ENCODE data around the gene SPATA31A5.
"Not testable (repeated sequence)": the region's sequence is repeated elsewhere in the genome, so short reads cannot be mapped to it uniquely, and the experiment has no call there.

SPATA31A5 gene

GRCh38 chr9:60914107-60914506 lies at the start of gene SPATA31A5:
Gene SPATA31A5 (plus strand): TSS chr9:60914407. CDS start chr9:60914436, 29 bp downstream.
- CTCF ChIA-PET; POLR2A ChIA-PET; DNase-seq (ENCODE audit: extremely low spot score): not testable (repeated sequence)

GRCh38 chr9:60962990-60963350 lies 48.8 kb downstream of the SPATA31A5 start:
- DNase-seq (ENCODE audit: extremely low spot score); POLR2A ChIA-PET; CTCF ChIA-PET: not testable (repeated sequence)

DNA sequence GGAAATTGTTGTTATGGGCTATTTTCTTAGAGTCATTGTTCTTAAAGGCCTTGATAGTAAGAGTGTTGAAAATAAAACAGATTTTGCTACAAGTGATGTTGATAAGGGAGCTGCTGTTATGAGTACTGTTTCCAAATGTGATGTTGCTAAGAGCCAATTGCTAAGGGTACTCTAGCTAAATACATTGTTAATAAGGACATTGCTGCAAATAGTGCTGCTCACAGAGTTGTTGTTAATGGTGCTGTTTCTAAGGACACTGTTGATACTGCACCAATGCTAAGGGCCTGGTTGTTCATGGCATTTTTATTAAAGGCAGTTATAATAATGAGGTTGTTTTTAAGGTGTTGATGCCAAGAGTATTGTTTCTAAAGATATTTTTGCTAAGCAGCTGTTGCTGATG lies 52.2 kb downstream of the SPATA31A5 start:
- CTCF ChIA-PET; DNase-seq (ENCODE audit: extremely low spot score); POLR2A ChIA-PET: not testable (repeated sequence)
